ENCODE measurements around the gene PRKG1. TPM values are rescaled to one million over a fixed set of nuclear protein-coding genes. Genes with fewer than 3 reads are reported as not detected.

The PRKG1 gene
- total RNA-seq, 2 donors from 2014 or later: 145 to 381 TPM

- Histone ChIP-seq H3K9me3 (no peaks in the 10 kb centered on the region), H3K4me3 (peak overlapping the region; percentile 55), H3K36me3 (no peaks in the 10 kb centered on the region), H3K27ac (peak overlapping the region; percentile 23 to 65), H3K27me3 (replicated peaks; ENCODE audit: insufficient read depth) (no peaks in the 10 kb centered on the region), H3K4me1 (ENCODE audit: control insufficient read depth in 1 of 2, low read depth in 2 of 2) (peaks cover 17 to 68% of the 10 kb centered on the region in 2 donors)
- TF ChIP-seq CTCF (IDR thresholded peaks at IDR 0.05): no peak
- ATAC-seq (ENCODE audit: insufficient number of reproducible peaks, low FRiP score, low read depth) (no peak), DNase-seq (ENCODE audit: low spot score) (no peak)
Observed at GRCh38 chr10:51079766-51080165, 5.5 kb downstream of the PRKG1 start.

- Histone ChIP-seq H3K27ac (peak overlapping the region; percentile 19 to 65), H3K9me3 (no peaks in the 10 kb centered on the region), H3K27me3 (replicated peaks; ENCODE audit: insufficient read depth) (no peaks in the 10 kb centered on the region), H3K4me1 (ENCODE audit: control insufficient read depth in 1 of 2, low read depth in 2 of 2) (peaks cover 17 to 71% of the 10 kb centered on the region in 2 donors), H3K36me3 (no peaks in the 10 kb centered on the region), H3K4me3 (peak overlapping the region; percentile 55)
- TF ChIP-seq CTCF (IDR thresholded peaks at IDR 0.05): no peak
- DNase-seq (ENCODE audit: low spot score) (no peak), ATAC-seq (ENCODE audit: insufficient number of reproducible peaks, low FRiP score, low read depth) (no peak)
Observed at GRCh38 chr10:51080311-51081006, 6.2 kb downstream of the PRKG1 start.

GRCh38 chr10:51082857-51083256, 8.6 kb downstream of the PRKG1 start:
- Histone ChIP-seq H3K4me3 (peak overlapping the region; percentile 44), H3K36me3 (no peaks in the 10 kb centered on the region), H3K27me3 (replicated peaks; ENCODE audit: insufficient read depth) (no peaks in the 10 kb centered on the region), H3K4me1 (ENCODE audit: control insufficient read depth in 1 of 2, low read depth in 2 of 2) (peaks cover 17 to 90% of the 10 kb centered on the region in 2 donors), H3K27ac (peak overlapping the region; percentile 50 to 64), H3K9me3 (no peaks in the 10 kb centered on the region)
- DNase-seq (ENCODE audit: low spot score): no peak
- ATAC-seq (ENCODE audit: insufficient number of reproducible peaks, low FRiP score, low read depth): no peak
- no peak for TF ChIP-seq CTCF (IDR thresholded peaks at IDR 0.05)

DNA sequence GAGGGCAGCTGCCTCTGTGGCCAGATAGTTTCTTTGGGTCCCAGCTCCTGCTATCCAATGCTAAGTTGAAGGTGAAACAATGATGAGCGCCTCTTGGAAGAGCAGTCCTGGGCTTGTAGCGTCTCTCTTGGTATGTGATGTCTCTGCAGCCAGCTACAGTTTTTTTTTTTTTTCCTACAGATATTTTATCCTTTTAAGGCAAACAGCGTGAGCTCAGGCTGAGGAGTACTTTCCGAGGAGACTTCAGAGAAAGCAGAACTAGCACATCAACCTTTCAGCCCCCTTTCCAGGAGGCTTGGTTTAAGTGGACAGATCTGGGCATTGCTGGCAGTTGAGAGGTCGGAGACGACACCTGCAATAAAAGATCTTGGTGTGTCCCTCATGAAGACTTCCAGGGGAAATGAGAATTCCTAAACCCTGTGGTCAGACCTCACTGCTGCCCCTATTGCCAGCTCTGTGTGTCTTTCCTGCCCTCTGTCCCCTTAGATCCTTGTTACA, 9.1 kb downstream of the PRKG1 start:
- ATAC-seq (ENCODE audit: insufficient number of reproducible peaks, low FRiP score, low read depth) (peak; percentile 22), DNase-seq (ENCODE audit: low spot score) (no peak)
- TF ChIP-seq CTCF (IDR thresholded peaks at IDR 0.05): peak; percentile 7
- Histone ChIP-seq H3K27ac (peak overlapping the region; percentile 50 to 64), H3K27me3 (replicated peaks; ENCODE audit: insufficient read depth) (no peaks in the 10 kb centered on the region), H3K36me3 (no peaks in the 10 kb centered on the region), H3K9me3 (no peaks in the 10 kb centered on the region), H3K4me1 (ENCODE audit: control insufficient read depth in 1 of 2, low read depth in 2 of 2) (peaks cover 17 to 88% of the 10 kb centered on the region in 2 donors), H3K4me3 (peak overlapping the region; percentile 44)

- no peak for DNase-seq (ENCODE audit: low spot score)
- no peak overlapping the region for H3K4me3 ChIP-seq
- H3K4me1 ChIP-seq (ENCODE audit: control insufficient read depth in 1 of 2, low read depth in 2 of 2): peaks cover 6 to 86% of the 10 kb centered on the region in 2 donors
- TF ChIP-seq CTCF (IDR thresholded peaks at IDR 0.05): no peak
- H3K27ac ChIP-seq: peak overlapping the region in 1 of 2 donors; percentile 28
- no peak for ATAC-seq (ENCODE audit: insufficient number of reproducible peaks, low FRiP score, low read depth)
- no peaks in the 10 kb centered on the region for H3K36me3 ChIP-seq
- no peaks in the 10 kb centered on the region for H3K9me3 ChIP-seq
- no peaks in the 10 kb centered on the region for H3K27me3 ChIP-seq (replicated peaks; ENCODE audit: insufficient read depth)
Observed at GRCh38 chr10:51085204-51085603, 10.9 kb downstream of the PRKG1 start.

All from thoracic aorta (tissue), 2 donors.